ENCODE results near the gene CDK9.
"Not testable (repeated sequence)": the region's sequence is repeated elsewhere in the genome, so short reads cannot be mapped to it uniquely, and the experiment has no call there.

Gene CDK9

DNA sequence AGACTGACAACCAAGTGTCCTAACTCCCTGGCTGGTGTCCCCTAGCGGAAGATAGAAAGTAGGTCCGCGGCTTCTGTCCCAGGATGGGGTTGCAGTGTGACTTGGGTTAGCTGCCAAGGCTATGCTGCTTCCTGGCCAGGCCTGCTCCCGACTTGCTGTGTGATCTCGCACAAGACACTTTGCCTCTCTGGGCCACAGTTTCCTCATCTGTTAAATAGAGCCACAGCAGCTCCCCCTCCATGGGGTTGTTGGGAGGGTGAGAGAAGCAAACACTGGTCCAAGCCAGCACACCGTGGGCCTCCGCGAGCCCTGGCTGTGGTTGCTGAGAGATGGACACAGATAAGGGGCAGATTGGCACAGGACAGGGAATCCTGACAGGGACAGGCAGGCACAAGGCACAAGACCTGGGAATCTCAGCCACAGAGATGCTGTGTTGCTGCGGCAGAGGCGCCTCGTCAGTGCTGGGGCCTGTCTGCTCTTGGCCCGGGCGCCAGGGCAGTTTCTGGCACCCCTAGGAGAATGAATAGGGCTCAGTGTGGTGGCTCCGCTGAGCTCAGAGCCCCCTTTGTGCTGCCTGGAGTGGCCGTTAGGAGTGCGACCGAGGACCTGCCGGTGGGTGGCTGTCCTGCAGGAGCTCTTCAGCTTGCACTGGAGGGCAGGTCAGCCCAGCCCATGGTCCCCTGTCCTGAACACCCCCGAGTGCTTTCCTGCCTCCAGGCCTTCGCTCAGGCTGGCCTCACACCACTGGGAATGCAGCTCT is 5.5 kb upstream of the CDK9 start:
- DNase-seq (ENCODE audit: low spot score): no peak

DNA sequence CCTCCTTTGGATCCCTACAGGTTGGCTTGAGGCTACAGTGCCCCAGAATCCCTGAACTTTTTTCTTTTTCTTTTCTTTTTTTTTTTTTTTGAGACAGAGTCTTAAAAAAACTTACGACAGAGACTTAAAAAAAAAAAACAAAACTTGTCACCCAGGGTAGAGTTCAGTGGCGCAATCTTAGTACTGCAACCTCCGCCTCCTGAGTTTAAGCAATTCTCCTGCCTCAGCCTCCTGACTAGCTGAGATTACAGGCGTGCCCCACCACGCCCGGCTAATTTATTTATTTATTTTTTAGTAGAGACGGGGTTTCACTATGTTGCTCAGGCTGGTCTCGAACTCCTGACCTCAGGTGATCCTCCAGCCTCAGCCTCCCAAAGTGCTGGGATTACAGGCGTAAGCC is 4.9 kb upstream of the CDK9 start:
- not testable (repeated sequence) for DNase-seq (ENCODE audit: low spot score)

DNA sequence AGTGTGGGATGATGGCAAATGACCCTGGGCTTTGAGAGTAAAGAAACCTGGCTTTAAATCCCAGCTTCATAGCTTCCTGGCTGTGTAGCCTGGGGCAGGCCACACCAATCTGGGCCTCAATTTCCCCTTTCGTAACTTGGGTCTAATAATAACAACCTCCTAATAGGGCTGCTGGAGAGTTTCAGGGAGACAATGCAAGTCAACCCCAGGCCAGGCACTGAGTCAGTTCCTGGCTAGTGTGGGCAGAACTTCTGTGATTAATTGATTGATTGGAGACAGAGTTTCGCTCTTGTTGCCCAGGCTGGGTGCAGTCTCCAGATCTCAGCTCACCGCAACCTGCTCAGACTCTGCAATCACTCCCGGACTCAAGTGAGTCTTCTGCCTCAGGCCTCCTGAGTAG is 4.0 kb upstream of the CDK9 start:
- DNase-seq (ENCODE audit: low spot score): no peak

GRCh38 chr9:127783111-127784008 is 2.5 kb upstream of the CDK9 start:
- DNase-seq (ENCODE audit: low spot score): peak; percentile 80

DNA sequence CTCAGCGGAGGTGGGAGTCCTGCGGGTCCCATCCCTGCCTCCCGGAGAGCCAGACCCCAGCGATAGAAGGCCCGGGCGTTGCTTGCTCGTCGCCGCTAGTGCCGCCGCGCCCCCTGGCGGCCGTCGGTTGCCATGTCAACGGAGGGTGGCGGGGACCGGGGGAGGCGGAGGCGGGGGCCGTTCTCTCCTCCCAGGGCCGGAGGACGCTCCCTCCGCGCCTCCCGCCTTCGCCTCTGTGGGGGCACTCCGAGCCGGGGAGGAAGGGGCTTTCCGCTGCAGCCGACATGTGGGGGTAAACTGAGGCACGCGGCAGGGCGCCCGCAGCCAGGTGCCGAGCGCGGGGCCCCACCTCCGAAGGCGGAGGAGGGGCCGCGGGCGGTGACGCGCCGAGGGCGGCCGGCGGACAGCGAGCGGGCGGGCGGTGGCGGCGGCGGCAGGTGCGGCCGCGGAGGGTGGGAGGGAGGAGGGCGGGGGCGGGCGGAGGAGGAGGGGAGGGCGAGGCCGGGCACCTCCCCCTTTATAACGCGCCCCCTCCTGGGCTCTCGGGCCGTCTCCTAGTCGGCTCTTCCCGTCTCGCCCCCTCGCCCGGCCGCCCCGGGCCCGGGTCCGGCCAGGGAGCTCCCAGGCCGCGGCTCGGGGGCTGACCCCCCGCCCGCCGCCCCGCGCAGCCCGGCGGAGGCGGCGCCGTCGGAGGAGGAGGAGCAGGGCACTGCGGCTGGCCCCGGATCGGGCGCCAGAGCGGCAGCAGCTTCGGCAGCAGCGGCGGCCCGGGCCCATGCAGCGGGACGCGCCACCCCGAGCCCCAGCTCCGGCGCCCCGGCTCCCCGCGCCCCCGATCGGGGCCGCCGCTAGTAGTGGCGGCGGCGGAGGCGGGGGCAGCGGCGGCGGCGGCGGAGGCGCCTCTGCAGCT is 556 bp upstream of the CDK9 start:
- DNase-seq (ENCODE audit: low spot score): peak; percentile 93

- no peak for DNase-seq (ENCODE audit: low spot score)
Measured at GRCh38 chr9:127786773-127787104, 905 bp downstream of the CDK9 start.

GRCh38 chr9:127788337-127789011 is 2.6 kb downstream of the CDK9 start:
- DNase-seq (ENCODE audit: low spot score): no peak

DNA sequence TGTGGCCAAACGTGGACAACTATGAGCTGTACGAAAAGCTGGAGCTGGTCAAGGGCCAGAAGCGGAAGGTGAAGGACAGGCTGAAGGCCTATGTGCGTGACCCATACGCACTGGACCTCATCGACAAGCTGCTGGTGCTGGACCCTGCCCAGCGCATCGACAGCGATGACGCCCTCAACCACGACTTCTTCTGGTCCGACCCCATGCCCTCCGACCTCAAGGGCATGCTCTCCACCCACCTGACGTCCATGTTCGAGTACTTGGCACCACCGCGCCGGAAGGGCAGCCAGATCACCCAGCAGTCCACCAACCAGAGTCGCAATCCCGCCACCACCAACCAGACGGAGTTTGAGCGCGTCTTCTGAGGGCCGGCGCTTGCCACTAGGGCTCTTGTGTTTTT is 3.3 kb downstream of the CDK9 start:
- DNase-seq (ENCODE audit: low spot score): no peak

DNA sequence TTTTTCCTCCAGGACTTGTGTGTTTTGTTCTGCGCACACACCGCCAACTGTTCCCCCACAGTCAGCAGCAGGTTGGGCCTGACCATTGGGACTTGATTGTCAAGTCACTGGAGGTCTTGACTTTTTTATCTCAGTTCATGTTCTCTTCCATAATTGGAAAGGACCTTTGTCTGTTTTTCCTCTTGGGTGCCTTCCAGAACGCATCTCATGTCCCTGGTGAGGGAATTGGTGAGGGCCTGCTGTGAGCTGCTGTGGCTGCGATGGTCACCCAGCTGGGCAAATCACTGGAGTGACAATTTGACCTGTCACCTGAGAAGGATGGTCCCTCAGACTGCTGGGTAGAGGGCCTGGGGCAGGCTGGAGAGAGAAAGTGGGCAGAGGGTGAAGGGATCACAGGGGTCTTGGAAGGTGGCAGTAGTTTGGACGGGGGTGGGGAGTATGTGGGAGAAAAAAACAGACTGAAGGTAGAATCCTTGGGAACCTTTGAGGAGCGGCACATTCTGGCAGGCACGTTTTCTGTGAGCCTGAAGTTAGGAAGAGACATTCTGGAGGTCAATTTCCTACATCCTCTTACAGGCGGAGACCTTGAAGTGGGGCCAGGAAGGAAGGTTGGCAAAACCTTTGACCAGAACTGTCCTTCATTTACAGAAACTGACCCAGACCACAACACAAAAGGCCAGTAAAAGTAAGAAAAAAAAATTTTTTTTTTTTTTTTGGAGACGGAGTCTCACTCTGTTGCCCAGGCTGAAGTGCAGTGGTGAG is 4.4 kb downstream of the CDK9 start:
- no peak for DNase-seq (ENCODE audit: low spot score)

DNA sequence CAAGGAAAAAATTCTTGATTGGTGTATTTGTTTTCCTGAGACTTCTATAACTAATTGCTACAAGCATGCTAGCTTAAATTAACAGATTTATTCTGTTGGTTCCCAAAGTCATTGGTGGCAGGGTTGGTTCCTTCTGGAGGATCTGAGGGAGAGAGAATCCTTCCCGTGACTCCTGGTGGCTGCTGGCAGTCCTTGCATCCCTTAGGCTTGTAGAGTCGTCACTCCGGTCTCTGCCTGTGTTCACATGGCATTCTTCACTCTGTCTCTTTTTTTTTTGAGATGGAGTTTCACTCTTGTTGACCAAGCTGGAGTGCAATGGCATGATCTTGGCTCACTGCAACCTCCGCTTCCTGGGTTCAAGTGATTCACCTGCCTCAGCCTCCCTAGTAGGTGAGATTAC is 5.3 kb downstream of the CDK9 start:
- no peak for DNase-seq (ENCODE audit: low spot score)

GRCh38 chr9:127792417-127793031 is 6.7 kb downstream of the CDK9 start:
- DNase-seq (ENCODE audit: low spot score): no peak

GRCh38 chr9:127793093-127793708 is 7.4 kb downstream of the CDK9 start:
- DNase-seq (ENCODE audit: low spot score): no peak

GRCh38 chr9:127794001-127794791 is 8.4 kb downstream of the CDK9 start:
- DNase-seq (ENCODE audit: low spot score): no peak

GRCh38 chr9:127796225-127796813 is 10.5 kb downstream of the CDK9 start:
- no peak for DNase-seq (ENCODE audit: low spot score)

DNA sequence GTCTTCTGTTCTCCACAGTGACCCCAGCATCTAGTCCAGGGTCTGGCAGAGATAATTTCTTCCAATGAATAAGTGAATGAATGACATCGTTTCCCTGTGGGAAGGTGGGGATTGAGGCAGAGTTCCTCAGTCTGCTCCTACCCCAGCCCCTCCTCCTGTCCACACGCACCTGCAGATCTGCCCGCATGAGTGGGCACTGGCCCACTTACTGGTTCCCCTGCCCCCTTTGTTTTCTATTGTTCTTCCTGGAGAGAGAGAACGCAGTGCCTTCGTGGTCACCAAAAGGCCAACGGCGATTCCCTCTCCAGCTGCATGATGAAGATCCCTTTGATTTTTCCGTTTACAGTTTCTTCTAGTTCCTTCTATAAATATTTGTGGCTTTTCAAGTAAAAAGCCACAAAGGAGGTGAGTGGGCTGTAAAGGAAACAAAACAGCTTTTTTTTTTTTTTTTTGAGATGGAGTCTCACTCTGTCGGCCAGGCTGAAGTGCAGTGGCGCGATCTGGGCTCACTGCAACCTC is 11.1 kb downstream of the CDK9 start:
- DNase-seq (ENCODE audit: low spot score): no peak

DNA sequence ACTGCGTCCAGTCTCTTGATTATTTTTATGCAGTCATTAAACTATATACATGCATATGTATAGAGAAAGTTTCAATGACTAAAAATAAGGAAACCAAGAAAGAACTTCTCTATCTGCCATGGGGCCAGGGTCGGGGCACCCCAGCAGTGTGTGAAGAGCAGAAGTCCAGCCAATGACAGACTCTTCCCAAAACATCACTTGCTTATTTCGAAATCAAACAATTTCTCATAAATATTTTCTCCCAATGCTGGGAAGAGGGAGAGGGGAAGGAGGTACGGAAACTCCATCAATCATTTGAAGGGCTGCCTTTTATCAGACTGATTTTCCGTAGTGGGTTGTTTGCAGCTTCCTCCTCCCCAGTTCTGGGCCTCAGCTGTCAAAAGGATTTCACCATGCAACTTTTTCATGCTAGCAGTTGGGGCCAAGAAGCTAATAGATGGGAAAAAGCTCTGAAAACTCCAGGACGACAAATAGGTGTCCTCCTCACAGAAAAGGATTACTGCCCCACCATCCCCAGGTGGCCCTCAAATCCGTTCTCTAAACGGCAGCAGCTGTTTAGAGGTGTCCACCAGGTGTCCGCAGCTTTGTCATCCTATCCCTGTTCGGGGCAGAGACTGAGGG is 16.2 kb downstream of the CDK9 start:
- no peak for DNase-seq (ENCODE audit: low spot score)

DNA sequence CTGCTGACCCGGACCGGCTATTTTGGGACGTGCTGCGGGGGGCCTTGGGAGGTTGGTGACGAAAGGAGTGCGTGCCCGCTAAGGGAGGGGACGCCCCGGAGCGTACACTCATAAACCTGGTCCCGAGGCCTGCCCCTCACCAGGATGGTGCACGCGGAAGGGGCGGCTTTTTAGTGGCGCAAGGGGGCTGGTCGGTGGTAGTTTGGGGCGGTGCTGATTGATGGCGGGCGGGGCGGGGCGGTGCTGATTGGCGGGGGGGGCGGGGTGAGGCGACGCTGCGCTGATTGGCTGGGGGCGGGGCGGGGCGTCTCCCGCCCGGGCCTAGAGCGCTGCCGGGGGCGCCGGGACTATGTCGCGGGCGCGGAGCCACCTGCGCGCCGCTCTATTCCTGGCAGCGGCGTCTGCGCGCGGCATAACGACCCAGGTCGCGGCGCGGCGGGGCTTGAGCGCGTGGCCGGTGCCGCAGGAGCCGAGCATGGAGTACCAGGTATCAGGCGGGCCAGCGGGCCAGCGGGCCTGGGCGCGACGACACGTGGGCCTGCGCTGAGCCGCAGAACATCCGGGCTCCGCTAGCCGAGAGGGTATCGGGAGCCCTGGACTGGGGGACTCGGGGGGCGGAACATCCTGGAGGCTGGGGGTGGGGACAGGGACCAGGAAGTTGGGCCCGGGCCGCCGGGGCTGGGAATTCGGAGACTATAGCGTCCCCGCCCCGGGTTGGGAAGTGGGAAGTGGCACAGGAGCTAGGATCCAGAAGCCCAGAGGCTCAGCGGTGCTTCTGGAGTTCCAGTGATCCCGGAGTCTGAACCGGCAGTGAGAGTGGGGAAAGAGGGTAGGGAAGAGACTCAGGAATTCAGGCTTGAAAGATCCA is 17.0 kb downstream of the CDK9 start, which contains the start of gene FPGS:
Gene FPGS (plus strand): TSS at position 307 of the 868 bp plus-strand sequence. CDS start 43 bp downstream, at position 350.
- peak; percentile 82 for DNase-seq (ENCODE audit: low spot score)

Measured in CD4-positive, alpha-beta T cell treated with Interleukin-15 for 4 hours (primary cell).